H9 (cell line): ENCODE measurements around the gene IMMP2L. TPM values are rescaled to one million over a fixed set of nuclear protein-coding genes. Genes with fewer than 3 reads are reported as not detected.

Source experiments
- DNase-seq: peaks from one replicate; pipeline ENCODE4 v3.0.0-alpha.2; 2017
- H2AFZ ChIP-seq: one replicate; pipeline ENCODE4 v1.6.1; 2013; ENCODE audit warnings: mild to moderate bottlenecking, low read length, control low read depth, moderate library complexity
- H2AK5ac ChIP-seq: 2 replicates; pipeline ENCODE4 v1.6.1; 2013; ENCODE audit warnings: low read length, control low read depth, mixed read lengths; ENCODE audit not compliant: insufficient read length
- H2BK120ac ChIP-seq: one replicate; pipeline ENCODE4 v1.6.1; 2013; ENCODE audit warnings: low read depth, mild to moderate bottlenecking, low read length, control low read depth, inconsistent platforms; ENCODE audit not compliant: poor library complexity, severe bottlenecking
- H2BK12ac ChIP-seq: 2 replicates; pipeline ENCODE4 v1.6.1; 2013; ENCODE audit warnings: low read length, control low read depth, mixed read lengths, low read depth; ENCODE audit not compliant: insufficient read length
- H2BK15ac ChIP-seq: 2 replicates; pipeline ENCODE4 v1.6.1; 2013; ENCODE audit warnings: low read depth, low read length, control low read depth
- H2BK20ac ChIP-seq: one replicate; pipeline ENCODE4 v1.6.1; 2013; ENCODE audit warnings: low read depth, mild to moderate bottlenecking, low read length, control low read depth, inconsistent platforms; ENCODE audit not compliant: poor library complexity, severe bottlenecking
- H2BK5ac ChIP-seq: 2 replicates; pipeline ENCODE4 v1.6.1; 2013; ENCODE audit warnings: low read length, control low read depth, mixed read lengths; ENCODE audit not compliant: insufficient read length
- H3K14ac ChIP-seq: 2 replicates; pipeline ENCODE4 v1.6.1; 2013; ENCODE audit warnings: low read length, control low read depth; ENCODE audit not compliant: insufficient read depth
- H3K18ac ChIP-seq: 2 replicates; pipeline ENCODE4 v1.6.1; 2013; ENCODE audit warnings: low read depth, mild to moderate bottlenecking, mixed read lengths, low read length, control low read depth; ENCODE audit not compliant: insufficient read length
- H3K23ac ChIP-seq: 2 replicates; pipeline ENCODE4 v1.6.1; 2013; ENCODE audit warnings: low read length, control low read depth, mixed read lengths, low read depth; ENCODE audit not compliant: insufficient read length
- H3K23me2 ChIP-seq: 2 replicates; pipeline ENCODE4 v1.6.1; 2013; ENCODE audit warnings: low read depth, mild to moderate bottlenecking, mixed read lengths, low read length, control low read depth; ENCODE audit not compliant: insufficient read length, poor library complexity, severe bottlenecking
- H3K27ac ChIP-seq: 2 replicates; pipeline ENCODE4 v1.5.1; 2013; ENCODE audit warnings: low read length, control low read depth, mixed read lengths, low read depth; ENCODE audit not compliant: insufficient read length
- H3K27me3 ChIP-seq: 2 replicates; pipeline ENCODE4 v1.6.1; 2013; ENCODE audit warnings: low read length, control low read depth, inconsistent platforms; ENCODE audit not compliant: insufficient read depth
- H3K4ac ChIP-seq: 2 replicates; pipeline ENCODE4 v1.6.1; 2013; ENCODE audit warnings: low read depth, mild to moderate bottlenecking, control low read depth, inconsistent platforms, low read length, moderate library complexity
- H3K4me1 ChIP-seq: 2 replicates; pipeline ENCODE4 v1.6.1; 2013; ENCODE audit warnings: low read length, control low read depth, inconsistent platforms; ENCODE audit not compliant: insufficient read depth
- H3K4me2 ChIP-seq: 2 replicates; pipeline ENCODE4 v1.6.1; 2013; ENCODE audit warnings: low read length, control low read depth, mixed read lengths; ENCODE audit not compliant: insufficient read length, insufficient read depth
- H3K56ac ChIP-seq: 2 replicates; pipeline ENCODE4 v1.6.1; 2013; ENCODE audit warnings: low read depth, mild to moderate bottlenecking, mixed read lengths, low read length, control low read depth; ENCODE audit not compliant: insufficient read length
- H3K79me1 ChIP-seq: 2 replicates; pipeline ENCODE4 v1.6.1; 2013; ENCODE audit warnings: low read depth, mild to moderate bottlenecking, moderate library complexity, low read length, control low read depth, inconsistent platforms; ENCODE audit not compliant: insufficient read depth, poor library complexity, severe bottlenecking
- H3K79me2 ChIP-seq: 2 replicates; pipeline ENCODE4 v1.6.1; 2013; ENCODE audit warnings: low read length, control low read depth, inconsistent platforms; ENCODE audit not compliant: insufficient read depth
- H3K9ac ChIP-seq: 2 replicates; pipeline ENCODE4 v1.6.1; 2013; ENCODE audit warnings: low read length, control low read depth, mixed read lengths; ENCODE audit not compliant: insufficient read length; ENCODE audit errors: extremely low read depth
- H3K9me3 ChIP-seq: one replicate; pipeline ENCODE4 v1.6.1; 2013; ENCODE audit warnings: low read depth, low read length, inconsistent platforms; ENCODE audit not compliant: control insufficient read depth
- H3T11ph ChIP-seq: one replicate; pipeline ENCODE4 v1.6.1; 2013; ENCODE audit warnings: mild to moderate bottlenecking, low read length, control low read depth, inconsistent platforms
- H4K20me1 ChIP-seq: one replicate; pipeline ENCODE4 v1.6.1; 2013; ENCODE audit not compliant: control insufficient read depth, insufficient read length, insufficient read depth
- H4K5ac ChIP-seq: 2 replicates; pipeline ENCODE4 v1.6.1; 2013; ENCODE audit warnings: low read depth, mild to moderate bottlenecking, mixed read lengths, low read length, control low read depth; ENCODE audit not compliant: insufficient read length
- H4K8ac ChIP-seq: replicated peaks from 2 replicates; pipeline ENCODE4 v1.6.1; 2013; ENCODE audit warnings: low read length, control low read depth, mixed read lengths, low read depth; ENCODE audit not compliant: insufficient read length
- H4K91ac ChIP-seq: 2 replicates; pipeline ENCODE4 v1.6.1; 2013; ENCODE audit warnings: low read depth, mild to moderate bottlenecking, moderate library complexity, mixed read lengths, low read length, control low read depth; ENCODE audit not compliant: insufficient read length
- H3K27ac Mint-ChIP-seq, 3 experiments: 2 replicates in 2 of 3; 3 replicates in 1 of 3; pipeline ENCODE4 v1.8.0; 2020 to 2021; ENCODE audit warnings: mixed read lengths in 3 of 3, mild to moderate bottlenecking in 1 of 3, moderate library complexity in 1 of 3
- H3K27me3 Mint-ChIP-seq: 2 replicates; pipeline ENCODE4 v1.8.0; 2021; ENCODE audit warnings: low read depth, mild to moderate bottlenecking, moderate library complexity, mixed read lengths
- H3K36me3 Mint-ChIP-seq, 3 experiments: 2 replicates in 2 of 3; 3 replicates in 1 of 3; pipeline ENCODE4 v1.8.0; 2020 to 2021; ENCODE audit warnings: low read depth in 3 of 3, mixed read lengths in 3 of 3; ENCODE audit not compliant: insufficient read depth in 1 of 3
- H3K4me1 Mint-ChIP-seq, 2 experiments: 2 replicates each; pipeline ENCODE4 v1.8.0; 2020; ENCODE audit warnings: mixed read lengths in 2 of 2
- H3K4me3 Mint-ChIP-seq, 2 experiments: 2 replicates in 1 of 2; 3 replicates in 1 of 2; pipeline ENCODE4 v1.8.0; 2020 to 2021; ENCODE audit warnings: mild to moderate bottlenecking in 2 of 2, mixed read lengths in 2 of 2, moderate library complexity in 1 of 2
- H3K9me3 Mint-ChIP-seq, 2 experiments: 2 replicates in 1 of 2; 3 replicates in 1 of 2; pipeline ENCODE4 v1.8.0; 2020; ENCODE audit warnings: mild to moderate bottlenecking in 2 of 2, mixed read lengths in 2 of 2, moderate library complexity in 1 of 2
- WGBS: extraction: QIAGEN DNeasy Blood & Tissue Kit; methylation state at CpG from one replicate; pipeline ENCODE4 v1.1.7; 2013; ENCODE audit warnings: missing lambda C conversion rate, low lambda C conversion rate, mixed read lengths; ENCODE audit not compliant: insufficient read length; ENCODE audit errors: extremely low coverage; 5-methylcytosine and 5-hydroxymethylcytosine counted together
- total RNA-seq: library from RNA; stranded (reverse); gene quantifications from 2 replicates; pipeline ENCODE4 v1.2.1, GENCODE V29; 2021
- TF ChIP-seq, protein P1 (sequence below): fragments of 200-600 bp; sonication (generic); conservative IDR thresholded peaks from 3 replicates; pipeline ENCODE4 v1.8.0; 2021; ENCODE audit warnings: antibody characterized with exemption, mild to moderate bottlenecking

The IMMP2L gene
- total RNA-seq, 1 experiment from 2014 or later = 14.7 TPM

DNA sequence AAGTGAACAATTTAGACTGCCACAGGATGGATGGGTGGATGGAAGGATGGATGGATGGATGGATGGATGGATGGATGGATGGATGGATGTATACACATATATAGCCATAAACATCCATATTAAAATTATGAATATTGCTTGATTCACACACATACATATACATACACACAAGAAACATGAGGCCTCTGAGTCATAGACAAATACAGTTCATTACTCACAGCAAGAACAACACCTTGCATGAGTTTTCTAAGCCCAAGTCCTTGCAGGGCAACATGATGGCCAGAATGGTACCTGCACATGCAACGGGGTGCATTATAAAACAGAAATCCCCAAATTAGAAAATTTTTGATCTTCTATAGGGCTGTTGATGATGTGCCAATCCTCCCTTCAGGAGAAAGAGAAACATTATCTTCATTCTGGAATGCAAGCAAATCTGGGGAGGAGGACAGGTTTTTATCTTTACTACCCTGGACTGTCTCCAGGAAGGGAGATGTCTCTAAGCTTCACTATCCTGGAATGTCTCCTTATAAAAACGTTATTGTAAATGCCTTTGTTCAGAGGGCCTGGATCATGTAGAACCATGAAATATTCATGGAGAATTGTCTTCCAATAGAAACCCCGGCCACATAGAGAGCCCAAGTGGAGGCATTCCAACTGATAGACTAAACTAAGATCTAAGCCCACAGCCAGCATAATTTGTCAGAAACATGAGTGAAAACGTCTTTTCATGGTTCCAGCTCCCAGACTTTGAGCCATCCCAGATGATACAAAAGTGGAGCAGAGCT, 709.9 kb downstream of the IMMP2L start:
- Histone ChIP-seq H3K23me2 (no peaks in the 10 kb centered on the region), H3K79me1 (no peaks in the 10 kb centered on the region), H4K20me1 (no peaks in the 10 kb centered on the region), H4K5ac (no peak overlapping the region), H3K27me3 (no peaks in the 10 kb centered on the region), H2BK120ac (no peak overlapping the region), H3K56ac (no peak overlapping the region), H2BK15ac (no peak overlapping the region), H3K18ac (no peak overlapping the region), H3T11ph (no peak overlapping the region), H2AK5ac (no peak overlapping the region), H3K9me3 (no peaks in the 10 kb centered on the region), H3K4me2 (no peak overlapping the region), H3K4me1 (no peaks in the 10 kb centered on the region; the same call in 1 of the 2 replicates), H2BK12ac (no peak overlapping the region), H3K4ac (no peak overlapping the region), H3K23ac (no peak overlapping the region), H2BK5ac (no peak overlapping the region), H3K79me2 (no peaks in the 10 kb centered on the region), H2AFZ (no peak overlapping the region), H3K14ac (no peak overlapping the region), H2BK20ac (no peak overlapping the region), H3K9ac (no peak overlapping the region), H3K27ac (no peak overlapping the region), H4K91ac (no peak overlapping the region), H4K8ac (no peak overlapping the region)
- Mint-ChIP-seq H3K27ac (peak overlapping the region in 1 of 3 experiments; percentile 35; a peak in 2 of 7 replicates), H3K4me3 (no peak overlapping the region), H3K9me3 (peaks cover 16 to 19% of the 10 kb centered on the region in 2 experiments; a peak in 4 of 5 replicates), H3K4me1 (peaks cover 22 to 30% of the 10 kb centered on the region in 2 experiments), H3K36me3 (peaks cover 3 to 25% (median 14%) of the 10 kb centered on the region in 3 experiments), H3K27me3 (no peaks in the 10 kb centered on the region)
- TF ChIP-seq, protein P1, sequence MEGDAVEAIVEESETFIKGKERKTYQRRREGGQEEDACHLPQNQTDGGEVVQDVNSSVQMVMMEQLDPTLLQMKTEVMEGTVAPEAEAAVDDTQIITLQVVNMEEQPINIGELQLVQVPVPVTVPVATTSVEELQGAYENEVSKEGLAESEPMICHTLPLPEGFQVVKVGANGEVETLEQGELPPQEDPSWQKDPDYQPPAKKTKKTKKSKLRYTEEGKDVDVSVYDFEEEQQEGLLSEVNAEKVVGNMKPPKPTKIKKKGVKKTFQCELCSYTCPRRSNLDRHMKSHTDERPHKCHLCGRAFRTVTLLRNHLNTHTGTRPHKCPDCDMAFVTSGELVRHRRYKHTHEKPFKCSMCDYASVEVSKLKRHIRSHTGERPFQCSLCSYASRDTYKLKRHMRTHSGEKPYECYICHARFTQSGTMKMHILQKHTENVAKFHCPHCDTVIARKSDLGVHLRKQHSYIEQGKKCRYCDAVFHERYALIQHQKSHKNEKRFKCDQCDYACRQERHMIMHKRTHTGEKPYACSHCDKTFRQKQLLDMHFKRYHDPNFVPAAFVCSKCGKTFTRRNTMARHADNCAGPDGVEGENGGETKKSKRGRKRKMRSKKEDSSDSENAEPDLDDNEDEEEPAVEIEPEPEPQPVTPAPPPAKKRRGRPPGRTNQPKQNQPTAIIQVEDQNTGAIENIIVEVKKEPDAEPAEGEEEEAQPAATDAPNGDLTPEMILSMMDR = no peak
- no CpG with 5 or more reads among the region's 4 CpGs for WGBS
- no peak for DNase-seq
